Breast epithelium (tissue), 3 donors: ENCODE data around the gene TIE1.

Experiments used
- POLR2A ChIP-seq: fragments of 450-650 bp; IDR thresholded peaks from one replicate; pipeline ENCODE4 v1.6.1; 2016; ENCODE audit warnings: antibody characterized with exemption, mild to moderate bottlenecking, moderate library complexity
- TF ChIP-seq, protein P1 (sequence below), 3 donors: fragments of 450-650 bp; IDR thresholded peaks; one replicate each; pipeline ENCODE4 v1.5.1; 2016 to 2017; ENCODE audit warnings: antibody characterized with exemption in 3 of 3, mild to moderate bottlenecking in 3 of 3, moderate library complexity in 3 of 3

DNA sequence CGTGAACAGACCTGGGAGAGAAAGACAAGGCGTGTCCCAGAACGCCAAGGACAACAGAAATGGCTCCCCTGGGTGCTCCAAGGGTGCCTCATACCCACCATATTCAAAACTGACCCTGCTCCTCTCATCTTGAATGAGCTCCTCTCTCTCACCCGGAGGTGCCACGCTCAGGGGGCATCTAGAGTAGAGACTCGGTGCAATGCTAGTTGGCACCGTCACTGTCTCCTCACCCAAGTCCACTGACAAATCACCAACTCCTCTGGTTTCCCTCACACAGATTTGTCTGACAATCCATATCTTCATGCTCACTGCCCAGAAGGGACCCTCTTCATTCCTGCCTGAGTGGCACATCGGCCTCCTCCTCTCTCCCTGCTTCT lies 26.0 kb upstream of the TIE1 start:
- TF ChIP-seq, protein P1, sequence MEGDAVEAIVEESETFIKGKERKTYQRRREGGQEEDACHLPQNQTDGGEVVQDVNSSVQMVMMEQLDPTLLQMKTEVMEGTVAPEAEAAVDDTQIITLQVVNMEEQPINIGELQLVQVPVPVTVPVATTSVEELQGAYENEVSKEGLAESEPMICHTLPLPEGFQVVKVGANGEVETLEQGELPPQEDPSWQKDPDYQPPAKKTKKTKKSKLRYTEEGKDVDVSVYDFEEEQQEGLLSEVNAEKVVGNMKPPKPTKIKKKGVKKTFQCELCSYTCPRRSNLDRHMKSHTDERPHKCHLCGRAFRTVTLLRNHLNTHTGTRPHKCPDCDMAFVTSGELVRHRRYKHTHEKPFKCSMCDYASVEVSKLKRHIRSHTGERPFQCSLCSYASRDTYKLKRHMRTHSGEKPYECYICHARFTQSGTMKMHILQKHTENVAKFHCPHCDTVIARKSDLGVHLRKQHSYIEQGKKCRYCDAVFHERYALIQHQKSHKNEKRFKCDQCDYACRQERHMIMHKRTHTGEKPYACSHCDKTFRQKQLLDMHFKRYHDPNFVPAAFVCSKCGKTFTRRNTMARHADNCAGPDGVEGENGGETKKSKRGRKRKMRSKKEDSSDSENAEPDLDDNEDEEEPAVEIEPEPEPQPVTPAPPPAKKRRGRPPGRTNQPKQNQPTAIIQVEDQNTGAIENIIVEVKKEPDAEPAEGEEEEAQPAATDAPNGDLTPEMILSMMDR (IDR thresholded peaks at IDR 0.05): no peak
- TF ChIP-seq POLR2A: no peak
